ENCODE data around the gene PTDSS2.

Gene PTDSS2

GRCh38 chr11:488579-488978 is 38.5 kb downstream of the PTDSS2 start:
- no peak overlapping the region for H2AFZ ChIP-seq (ENCODE audit: low read length)
- H3K9me3 ChIP-seq (ENCODE audit: low read length), result no peaks in the 10 kb centered on the region
- no peaks in the 10 kb centered on the region for H3K9me2 ChIP-seq (ENCODE audit: low read depth, low read length)
- no peak overlapping the region for H3K9ac ChIP-seq (ENCODE audit: low read length)
- no peaks in the 10 kb centered on the region for H3K79me2 ChIP-seq (ENCODE audit: insufficient read depth, low read length)
- H3K4me2 ChIP-seq (ENCODE audit: low read length), result no peak overlapping the region
- H3K36me3 ChIP-seq (ENCODE audit: insufficient read depth, low read length), result peaks cover 6% of the 10 kb centered on the region
- H3K27me3 ChIP-seq (ENCODE audit: insufficient read depth, low read length), result no peaks in the 10 kb centered on the region
- TF ChIP-seq CTCF (IDR thresholded peaks at IDR 0.05; ENCODE audit: low read length) (no peak), EZH2 (IDR thresholded peaks at IDR 0.05; ENCODE audit: borderline replicate concordance, low read length) (no peak)
- no peak overlapping the region for H3K4me3 ChIP-seq (ENCODE audit: low read depth, low read length, poor library complexity, severe bottlenecking)
- no peaks in the 10 kb centered on the region for H3F3A ChIP-seq (ENCODE audit: insufficient read depth, low read length)
- peaks cover 10% of the 10 kb centered on the region for H3K4me1 ChIP-seq (ENCODE audit: insufficient read depth, low read length, severe bottlenecking)
- H3K27ac ChIP-seq (ENCODE audit: low read depth, low read length, poor library complexity, severe bottlenecking), result no peak overlapping the region
- no peaks in the 10 kb centered on the region for H4K20me1 ChIP-seq (ENCODE audit: insufficient read depth, low read length)

- no peak overlapping the region for H3K4me2 ChIP-seq (ENCODE audit: low read length)
- H3K9me3 ChIP-seq (ENCODE audit: low read length), result no peaks in the 10 kb centered on the region
- H3K9ac ChIP-seq (ENCODE audit: low read length), result no peak overlapping the region
- H3F3A ChIP-seq (ENCODE audit: insufficient read depth, low read length), result no peaks in the 10 kb centered on the region
- H3K27ac ChIP-seq (ENCODE audit: low read depth, low read length, poor library complexity, severe bottlenecking), result no peak overlapping the region
- H3K9me2 ChIP-seq (ENCODE audit: low read depth, low read length), result no peaks in the 10 kb centered on the region
- H4K20me1 ChIP-seq (ENCODE audit: insufficient read depth, low read length), result no peaks in the 10 kb centered on the region
- H2AFZ ChIP-seq (ENCODE audit: low read length), result no peak overlapping the region
- H3K79me2 ChIP-seq (ENCODE audit: insufficient read depth, low read length), result no peaks in the 10 kb centered on the region
- H3K4me1 ChIP-seq (ENCODE audit: insufficient read depth, low read length, severe bottlenecking), result peaks cover 10% of the 10 kb centered on the region
- H3K36me3 ChIP-seq (ENCODE audit: insufficient read depth, low read length), result peaks cover 10% of the 10 kb centered on the region
- no peak overlapping the region for H3K4me3 ChIP-seq (ENCODE audit: low read depth, low read length, poor library complexity, severe bottlenecking)
- TF ChIP-seq EZH2 (IDR thresholded peaks at IDR 0.05; ENCODE audit: borderline replicate concordance, low read length) (no peak), CTCF (IDR thresholded peaks at IDR 0.05; ENCODE audit: low read length) (no peak)
- no peaks in the 10 kb centered on the region for H3K27me3 ChIP-seq (ENCODE audit: insufficient read depth, low read length)
Measured at GRCh38 chr11:488992-489391, 38.9 kb downstream of the PTDSS2 start.

- TF ChIP-seq EZH2 (IDR thresholded peaks at IDR 0.05; ENCODE audit: borderline replicate concordance, low read length) (no peak), CTCF (IDR thresholded peaks at IDR 0.05; ENCODE audit: low read length) (no peak)
- Histone ChIP-seq H3F3A (ENCODE audit: insufficient read depth, low read length) (no peaks in the 10 kb centered on the region), H2AFZ (ENCODE audit: low read length) (no peak overlapping the region), H4K20me1 (ENCODE audit: insufficient read depth, low read length) (no peaks in the 10 kb centered on the region), H3K4me1 (ENCODE audit: insufficient read depth, low read length, severe bottlenecking) (peaks cover 10% of the 10 kb centered on the region), H3K9me2 (ENCODE audit: low read depth, low read length) (no peaks in the 10 kb centered on the region), H3K4me2 (ENCODE audit: low read length) (no peak overlapping the region), H3K27me3 (ENCODE audit: insufficient read depth, low read length) (no peaks in the 10 kb centered on the region), H3K9ac (ENCODE audit: low read length) (no peak overlapping the region), H3K4me3 (ENCODE audit: low read depth, low read length, poor library complexity, severe bottlenecking) (no peak overlapping the region), H3K36me3 (ENCODE audit: insufficient read depth, low read length) (peaks cover 17% of the 10 kb centered on the region), H3K9me3 (ENCODE audit: low read length) (no peaks in the 10 kb centered on the region), H3K27ac (ENCODE audit: low read depth, low read length, poor library complexity, severe bottlenecking) (no peak overlapping the region), H3K79me2 (ENCODE audit: insufficient read depth, low read length) (no peaks in the 10 kb centered on the region)
Measured at GRCh38 chr11:489610-490185, 39.6 kb downstream of the PTDSS2 start.
